Activated naive CD4-positive, alpha-beta T cell treated with anti-CD3 and anti-CD28 coated beads, Interleukin-2, amount 50 U/mL, for 72 hours (primary cell): ENCODE results near the gene AURKAIP1. TPM values are rescaled to one million over a fixed set of nuclear protein-coding genes. Genes with fewer than 3 reads are reported as not detected.
"Not testable (repeated sequence)": the region's sequence is repeated elsewhere in the genome, so short reads cannot be mapped to it uniquely, and the experiment has no call there.

Experiments used
- ATAC-seq, 2 donors: fragments of 150-1000 bp; cut with Tn5 transposase; 2 replicates each; pipeline ENCODE4 v1.10.0; 2021; ENCODE audit warnings: mild to moderate bottlenecking in 2 of 2, moderate library complexity in 2 of 2
- DNase-seq, 2 donors: peaks; one replicate each; pipeline ENCODE4 v3.0.0; 2021 to 2022; ENCODE audit warnings: low spot score in 2 of 2
- H3K27ac Mint-ChIP-seq, 2 donors: one replicate each; pipeline ENCODE4 v1.8.0; 2022; ENCODE audit warnings: mild to moderate bottlenecking in 2 of 2, mixed read lengths in 2 of 2
- H3K36me3 Mint-ChIP-seq, 2 donors: one replicate each; pipeline ENCODE4 v1.8.0; 2022; ENCODE audit warnings: mixed read lengths in 2 of 2
- H3K9me3 Mint-ChIP-seq, 2 donors: one replicate each; pipeline ENCODE4 v1.8.0; 2022; ENCODE audit warnings: mixed read lengths in 2 of 2
- total RNA-seq, 2 donors: library from RNA; stranded (reverse); gene quantifications; one replicate each; pipeline ENCODE4 v1.2.3, GENCODE V29; 2022

The AURKAIP1 gene
- total RNA-seq, 2 donors from 2014 or later: 115 to 122 TPM

DNA sequence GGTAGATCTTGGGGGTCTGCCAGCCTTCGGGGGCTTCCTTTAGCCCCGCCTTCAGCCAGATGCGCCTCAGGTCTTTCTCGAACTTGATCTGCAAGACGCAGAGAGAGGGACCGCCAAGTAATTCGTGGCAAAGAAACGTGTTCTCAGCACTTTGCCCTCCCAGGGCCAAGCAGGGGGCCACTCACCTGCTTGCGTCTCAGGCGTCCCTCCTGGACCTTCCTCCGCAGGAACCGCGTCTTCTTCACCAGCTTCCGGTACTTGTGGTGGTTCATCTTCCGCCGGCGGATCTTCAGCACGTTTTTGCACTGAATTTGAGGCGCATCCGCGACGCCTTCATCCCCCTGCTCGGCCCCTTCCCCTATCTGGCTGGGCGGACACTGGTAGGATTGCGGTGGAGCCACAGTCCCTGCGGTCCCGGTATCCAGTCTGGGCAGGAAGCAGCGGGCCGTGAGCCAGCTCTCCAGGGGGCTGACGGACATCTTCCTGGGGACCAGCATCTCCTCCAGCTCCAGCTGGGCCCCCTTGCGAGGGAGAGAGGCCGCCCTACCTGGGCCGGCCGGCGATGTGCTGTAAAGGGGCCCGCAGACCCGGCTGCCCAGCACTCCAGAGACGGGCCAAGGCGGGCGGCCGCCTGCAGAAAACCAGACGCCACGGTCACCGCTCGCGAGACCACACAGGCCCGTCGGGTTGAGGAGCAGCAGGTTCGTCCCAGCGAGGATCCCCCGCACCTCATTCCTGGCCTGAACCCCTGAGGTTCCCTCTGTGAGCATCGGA, 1.0 kb downstream of the AURKAIP1 start:
- peaks cover 0 to 12% of the 10 kb centered on the region in 2 donors for H3K36me3 Mint-ChIP-seq
- no peak for DNase-seq
- no peak for ATAC-seq
- peak overlapping the region; percentile 79 to 95 for H3K27ac Mint-ChIP-seq
- H3K9me3 Mint-ChIP-seq: no peaks in the 10 kb centered on the region

DNA sequence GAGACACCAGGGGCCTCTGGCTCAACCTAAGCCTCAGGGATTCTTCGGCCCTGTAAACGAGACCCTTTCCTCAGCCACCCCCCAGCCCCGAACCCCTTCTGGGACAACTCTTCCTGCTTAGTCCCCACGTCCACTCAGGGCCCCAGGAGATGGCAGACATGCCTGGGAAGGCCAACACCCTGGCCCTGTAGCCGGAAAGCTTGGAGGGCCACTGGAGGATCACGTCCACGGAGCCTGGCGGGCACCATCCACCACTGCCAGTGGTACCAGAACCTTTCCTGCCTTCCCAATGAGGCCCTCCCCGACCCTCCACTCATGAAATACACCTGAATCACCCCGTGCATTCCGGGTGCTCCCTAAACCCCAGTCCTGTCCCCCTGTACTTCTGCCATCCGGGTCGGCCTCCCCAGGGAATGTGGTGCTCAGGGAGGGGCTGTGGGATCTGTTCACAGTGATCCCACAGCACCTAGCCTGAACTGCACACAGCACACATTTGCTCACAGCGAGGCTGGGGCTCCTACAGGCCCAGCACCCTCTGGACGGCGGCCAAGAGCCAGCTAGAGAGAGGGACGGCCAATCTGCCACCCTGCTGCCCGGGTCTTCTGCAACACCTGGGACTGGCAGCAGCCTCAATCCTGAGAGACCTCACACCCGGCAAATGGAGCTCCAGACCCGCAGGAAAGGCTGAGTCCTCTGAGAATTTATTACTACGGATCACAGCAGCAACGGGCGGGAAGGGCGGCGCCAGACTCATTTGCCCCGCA, 1.8 kb downstream of the AURKAIP1 start:
- ATAC-seq (no peak), DNase-seq (no peak)
- Mint-ChIP-seq H3K36me3 (peaks cover 0 to 12% of the 10 kb centered on the region in 2 donors), H3K27ac (peak overlapping the region; percentile 14 to 95), H3K9me3 (no peaks in the 10 kb centered on the region)

DNA sequence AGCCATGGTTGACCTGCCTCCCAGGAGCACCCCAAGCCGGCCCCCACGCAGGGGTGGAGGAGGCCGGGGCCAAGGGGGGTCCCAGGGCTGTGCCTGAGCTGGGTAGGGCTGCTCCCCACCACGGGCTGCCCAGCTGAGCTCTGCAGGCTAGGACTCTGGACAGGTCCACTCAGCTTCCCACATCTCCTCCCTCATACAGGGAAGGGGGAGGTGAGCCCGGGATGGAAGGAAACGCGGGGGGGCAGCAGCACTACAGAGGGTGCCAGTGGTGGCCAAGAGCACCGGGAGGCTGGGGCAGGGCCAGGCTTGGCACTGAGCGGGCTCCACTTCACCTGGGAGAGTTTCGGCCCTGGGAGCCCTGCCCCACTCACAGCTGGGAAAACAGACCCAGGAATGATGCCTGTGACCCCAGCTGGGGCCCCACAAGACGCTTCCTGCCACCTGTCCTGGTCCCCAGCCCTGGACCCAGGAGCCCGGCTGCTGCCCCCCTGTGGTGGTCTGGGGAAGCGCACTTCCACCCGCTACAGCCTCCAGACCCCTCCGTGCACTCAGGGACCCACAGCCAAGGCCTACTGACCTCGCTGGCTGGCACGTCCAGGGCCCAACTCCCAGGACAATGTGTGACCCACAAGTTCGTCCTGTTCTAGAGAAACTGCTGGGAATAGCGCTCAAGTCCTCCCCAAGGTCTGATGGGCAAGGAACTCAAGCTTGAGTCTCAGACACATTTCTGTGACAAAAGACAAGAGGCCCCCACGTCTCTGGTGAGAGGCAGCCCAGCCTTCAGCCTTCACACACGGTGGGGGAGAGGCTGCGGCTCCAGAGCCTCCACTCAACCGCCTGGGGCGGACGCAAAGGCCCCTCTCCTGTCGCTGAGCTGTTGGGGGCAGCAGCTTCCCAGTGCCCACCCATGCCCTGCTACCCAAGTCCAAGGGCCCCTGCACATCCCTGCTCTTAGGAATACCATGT, 3.0 kb downstream of the AURKAIP1 start:
- ATAC-seq: peak; percentile 43 to 49
- DNase-seq: peak; percentile 77 to 93
- Mint-ChIP-seq H3K36me3 (peaks cover 0 to 12% of the 10 kb centered on the region in 2 donors), H3K27ac (no peak overlapping the region), H3K9me3 (no peaks in the 10 kb centered on the region)

- peak in 1 of 2 donors; percentile 39 for ATAC-seq
- DNase-seq: peak in 1 of 2 donors; percentile 72
- Mint-ChIP-seq H3K36me3 (peaks cover 0 to 12% of the 10 kb centered on the region in 2 donors), H3K27ac (peak overlapping the region; percentile 36 to 53), H3K9me3 (no peaks in the 10 kb centered on the region)
Measured at GRCh38 chr1:1371364-1371745, 3.7 kb downstream of the AURKAIP1 start.

DNA sequence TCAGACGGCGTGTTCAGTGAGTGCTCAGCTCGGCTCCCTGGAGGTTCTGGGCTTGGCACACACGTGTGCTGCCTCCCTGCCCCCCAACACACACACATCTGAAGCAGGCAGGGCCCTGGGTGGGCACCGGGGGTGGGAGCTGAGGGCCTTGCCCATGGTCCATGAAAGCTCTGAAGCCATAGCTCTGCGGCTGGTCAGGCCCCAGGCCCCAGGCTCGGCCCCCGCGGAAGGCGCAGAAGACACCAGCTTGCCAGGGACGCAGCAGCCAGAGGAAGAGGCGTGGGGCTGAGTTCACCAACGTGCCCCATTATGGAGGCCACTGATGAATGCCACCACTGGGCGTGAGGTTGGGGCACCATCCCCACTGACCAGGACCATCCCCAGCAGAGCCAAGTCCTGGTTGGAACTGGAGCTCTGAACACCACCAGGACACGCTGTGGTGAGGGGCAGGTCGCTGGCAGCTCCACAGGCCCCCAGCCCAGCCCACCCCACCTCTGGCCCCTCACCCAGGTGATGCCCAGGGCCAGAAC, 4.2 kb downstream of the AURKAIP1 start:
- Mint-ChIP-seq H3K9me3 (no peaks in the 10 kb centered on the region), H3K36me3 (peaks cover 0 to 12% of the 10 kb centered on the region in 2 donors), H3K27ac (peak overlapping the region; percentile 36 to 53)
- DNase-seq (no peak), ATAC-seq (no peak)

- not testable (repeated sequence) for DNase-seq, H3K36me3 Mint-ChIP-seq, H3K9me3 Mint-ChIP-seq, H3K27ac Mint-ChIP-seq, ATAC-seq
Measured at GRCh38 chr1:1370094-1370493, 4.9 kb downstream of the AURKAIP1 start.

DNA sequence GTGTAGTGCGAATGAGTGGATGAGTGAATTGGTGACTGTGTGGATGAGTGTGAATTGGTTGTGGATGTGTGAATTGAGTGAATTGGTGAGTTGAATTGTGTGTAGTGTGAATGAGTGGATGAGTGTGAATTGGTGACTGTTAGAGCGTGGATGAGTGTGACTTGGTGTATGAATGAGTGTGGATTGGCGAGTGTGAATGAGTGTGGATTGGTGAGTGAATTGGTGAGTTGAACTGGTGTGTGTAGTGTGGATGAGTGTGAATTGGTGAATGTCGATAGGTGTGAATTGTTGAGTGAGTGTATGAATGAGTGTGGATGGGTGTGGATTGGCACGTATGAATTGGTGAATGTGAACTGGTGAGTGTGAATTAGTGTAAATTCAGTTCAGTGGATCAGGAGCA, 7.7 kb downstream of the AURKAIP1 start:
- no peaks in the 10 kb centered on the region for H3K36me3 Mint-ChIP-seq
- no peak overlapping the region for H3K27ac Mint-ChIP-seq
- no peaks in the 10 kb centered on the region for H3K9me3 Mint-ChIP-seq
- no peak for ATAC-seq
- DNase-seq: no peak

DNA sequence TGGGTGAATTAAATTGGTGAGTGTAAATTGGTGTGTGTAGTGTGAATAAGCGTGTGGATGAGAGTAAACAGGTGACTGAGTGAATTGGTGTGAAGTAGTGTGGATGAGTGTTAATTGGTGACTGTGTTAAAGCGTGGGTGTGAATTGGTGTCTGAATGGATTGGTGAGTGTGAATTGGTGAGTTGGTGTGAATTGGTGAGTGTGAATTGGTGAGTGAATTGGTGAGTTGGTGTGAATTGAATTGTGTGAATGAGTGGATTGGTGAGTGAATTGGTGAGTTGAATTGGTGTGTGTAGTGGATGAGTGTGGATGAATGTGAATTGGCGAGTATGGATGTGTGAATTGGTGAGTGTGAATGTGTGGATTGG, 8.3 kb downstream of the AURKAIP1 start:
- H3K36me3 Mint-ChIP-seq: no peaks in the 10 kb centered on the region

DNA sequence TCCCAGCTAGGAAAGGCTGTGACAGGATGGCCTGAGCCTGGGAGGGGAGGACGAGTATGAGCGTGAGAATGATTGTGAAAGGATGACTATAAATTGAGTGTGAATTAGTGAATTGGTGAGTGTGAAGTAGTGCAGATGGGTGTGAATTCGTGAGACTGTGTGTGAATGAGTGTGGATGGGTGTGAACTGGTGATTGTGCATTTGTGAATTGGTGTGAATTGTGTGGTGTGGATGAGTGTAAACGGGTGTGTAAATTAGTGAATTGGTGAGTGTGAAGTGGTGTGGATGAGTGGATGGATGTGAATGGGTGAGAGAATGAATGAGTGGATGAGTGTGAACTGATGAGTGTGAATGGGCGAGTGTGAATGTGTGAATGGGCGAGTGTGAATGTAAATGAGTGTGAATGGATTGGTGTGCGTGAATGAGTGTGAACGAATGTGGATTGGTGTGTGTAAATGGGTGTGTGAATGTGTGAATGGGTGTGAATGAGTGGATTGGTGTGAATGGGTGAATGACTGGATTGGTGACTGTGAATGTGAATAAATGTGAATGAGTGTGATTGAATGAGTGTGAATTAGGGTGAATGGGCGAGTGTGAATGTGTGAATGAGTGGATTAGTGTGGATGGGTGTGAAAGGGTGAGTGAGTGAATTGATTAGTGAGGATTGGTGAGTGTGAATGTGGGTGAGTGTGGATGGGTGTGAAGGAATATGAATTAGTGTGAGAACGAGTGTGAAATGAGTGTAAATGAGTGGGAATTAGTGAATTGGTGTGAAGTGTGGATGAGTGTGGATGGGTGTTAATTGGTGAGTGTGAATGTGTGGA, 8.9 kb downstream of the AURKAIP1 start:
- H3K9me3 Mint-ChIP-seq: no peaks in the 10 kb centered on the region
- no peak overlapping the region for H3K27ac Mint-ChIP-seq
- DNase-seq (no peak), ATAC-seq (no peak)
- H3K36me3 Mint-ChIP-seq: no peaks in the 10 kb centered on the region

More for the DNA sequence above, 8.3 kb downstream of the AURKAIP1 start:
- no peaks in the 10 kb centered on the region for H3K9me3 Mint-ChIP-seq
- no peak for DNase-seq
- no peak overlapping the region for H3K27ac Mint-ChIP-seq
- ATAC-seq: no peak

- Mint-ChIP-seq H3K9me3 (no peaks in the 10 kb centered on the region), H3K36me3 (no peaks in the 10 kb centered on the region), H3K27ac (no peak overlapping the region)
- no peak for DNase-seq
- ATAC-seq: no peak
Measured at GRCh38 chr1:1364266-1364665, 10.7 kb downstream of the AURKAIP1 start.

DNA sequence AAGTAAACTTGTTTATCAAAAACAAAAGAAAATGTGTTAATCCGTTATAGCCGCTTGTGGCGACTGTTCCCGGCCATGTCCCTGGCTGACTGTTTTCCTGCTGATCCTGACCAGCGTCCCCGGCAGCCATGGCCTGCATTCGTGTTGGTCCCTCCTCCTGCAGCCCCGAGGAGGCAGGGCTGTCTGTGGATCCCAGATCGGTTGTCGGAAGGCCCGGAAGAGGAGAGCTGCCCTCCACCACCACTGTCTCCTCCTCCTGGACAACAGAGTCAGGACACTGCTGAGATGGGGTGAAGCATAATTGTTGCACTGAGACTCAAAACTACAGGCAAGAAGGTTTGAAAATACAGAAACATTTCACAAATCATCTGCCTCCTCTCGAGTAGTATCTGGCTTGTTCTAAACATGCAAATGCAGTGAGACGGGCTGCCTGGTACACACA, 13.0 kb downstream of the AURKAIP1 start:
- H3K9me3 Mint-ChIP-seq: no peaks in the 10 kb centered on the region
- ATAC-seq: no peak
- no peaks in the 10 kb centered on the region for H3K36me3 Mint-ChIP-seq
- H3K27ac Mint-ChIP-seq: no peak overlapping the region
- no peak for DNase-seq

DNA sequence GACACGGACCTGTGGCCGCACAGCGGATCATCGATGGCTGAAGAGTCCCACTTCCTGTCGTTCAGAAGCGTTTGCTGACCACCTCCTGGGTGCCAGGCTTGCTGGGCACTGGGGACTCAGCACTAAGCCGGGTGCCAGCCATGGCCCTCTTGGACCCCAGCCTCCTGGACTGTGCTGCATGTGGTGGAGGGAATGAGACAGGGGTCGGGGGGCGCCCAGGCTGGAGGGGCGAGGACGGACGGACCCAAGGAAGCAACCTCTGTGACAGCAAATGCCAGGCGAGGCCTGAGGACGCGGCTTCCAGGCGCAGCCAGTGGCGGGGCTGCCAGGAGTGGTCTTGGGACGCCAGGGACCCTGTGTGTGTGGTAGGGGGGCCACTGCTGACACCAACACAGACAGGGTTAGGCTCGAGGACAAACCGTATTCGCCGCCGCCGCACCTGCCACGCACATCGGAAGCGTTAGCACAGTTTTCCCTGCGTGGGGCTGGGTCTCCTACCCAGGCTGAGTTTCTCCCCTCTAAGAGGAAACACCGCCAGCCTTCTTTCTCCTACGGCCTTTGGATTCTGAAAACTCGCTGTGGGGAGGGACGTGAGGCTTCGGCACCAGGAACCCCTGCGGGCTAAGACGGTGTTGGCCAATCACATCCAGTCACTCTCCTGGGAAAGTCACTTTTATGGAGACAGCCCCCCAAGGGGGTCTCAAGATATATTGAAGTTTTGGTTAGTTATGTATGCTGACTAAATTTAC, 13.6 kb downstream of the AURKAIP1 start:
- ATAC-seq (no peak), DNase-seq (no peak)
- Mint-ChIP-seq H3K36me3 (no peaks in the 10 kb centered on the region), H3K27ac (no peak overlapping the region), H3K9me3 (no peaks in the 10 kb centered on the region)

DNA sequence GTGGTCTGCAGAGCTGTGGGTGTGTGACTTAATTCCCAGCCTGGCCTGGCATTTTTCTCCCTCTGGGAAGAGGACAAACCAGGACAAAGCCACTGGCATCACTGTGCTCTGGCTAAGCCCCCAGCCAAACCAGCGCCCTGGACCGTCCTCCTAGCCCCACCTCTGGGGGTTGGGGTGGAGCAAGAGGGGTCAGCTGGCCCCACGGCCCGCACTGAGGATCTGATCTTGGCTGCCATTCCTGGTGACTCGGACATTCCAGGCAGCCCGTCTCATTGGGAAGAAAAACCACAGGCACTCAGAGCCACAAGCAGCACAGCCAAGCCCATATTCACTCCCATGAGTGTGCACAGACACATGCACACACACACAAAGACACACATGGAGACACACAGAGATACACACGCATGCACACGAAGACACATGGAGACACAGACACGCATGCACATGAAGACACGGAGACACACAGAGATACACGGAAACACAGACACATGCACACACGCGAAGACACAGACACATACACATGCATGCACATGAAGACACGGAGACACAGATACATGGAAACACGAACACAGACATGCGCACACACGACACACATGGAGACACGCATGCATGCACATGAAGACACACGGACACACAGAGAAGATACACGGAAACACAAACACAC, 14.4 kb downstream of the AURKAIP1 start:
- DNase-seq (no peak), ATAC-seq (no peak)
- no peak overlapping the region for H3K27ac Mint-ChIP-seq
- H3K36me3 Mint-ChIP-seq: no peaks in the 10 kb centered on the region
- H3K9me3 Mint-ChIP-seq: no peaks in the 10 kb centered on the region

- Mint-ChIP-seq H3K9me3 (no peaks in the 10 kb centered on the region), H3K27ac (no peak overlapping the region), H3K36me3 (no peaks in the 10 kb centered on the region)
- DNase-seq (no peak), ATAC-seq (no peak)
Measured at GRCh38 chr1:1359664-1360468, 15.1 kb downstream of the AURKAIP1 start.
